Lung (tissue), 12 donors: ENCODE results near the gene CAD. TPM values are rescaled to one million over a fixed set of nuclear protein-coding genes. Genes with fewer than 3 reads are reported as not detected.

ENCODE experiments used
- ATAC-seq: fragments of 200-7000 bp; cut with Tn5 transposase; one replicate; pipeline ENCODE4 v1.9.1; 2020; ENCODE audit warnings: moderate number of reproducible peaks; ENCODE audit not compliant: insufficient read depth, low FRiP score
- DNase-seq, 3 donors: peaks; one replicate each; pipeline ENCODE4 v3.0.0-alpha.2; 2013 to 2017
- H3K27ac ChIP-seq, 2 donors: one replicate each; pipeline ENCODE4 v1.5.1; 2013; ENCODE audit warnings: mild to moderate bottlenecking in 2 of 2, moderate library complexity in 2 of 2, control low read depth in 1 of 2, inconsistent platforms in 1 of 2, low read depth in 1 of 2, low read length in 1 of 2
- H3K27me3 ChIP-seq, 3 donors: one replicate each; pipeline ENCODE4 v1.5.1; 2013; ENCODE audit warnings: low read length in 2 of 3; ENCODE audit not compliant: control insufficient read depth in 3 of 3, insufficient read depth in 3 of 3
- H3K36me3 ChIP-seq, 4 donors: one replicate each; pipeline ENCODE4 v1.5.1; 2013; ENCODE audit warnings: low read length in 4 of 4, mild to moderate bottlenecking in 1 of 4, moderate library complexity in 1 of 4; ENCODE audit not compliant: control insufficient read depth in 4 of 4, insufficient read depth in 4 of 4
- H3K4me1 ChIP-seq, 5 donors: one replicate each; pipeline ENCODE4 v1.5.1; 2013; ENCODE audit warnings: low read length in 5 of 5, mild to moderate bottlenecking in 2 of 5, moderate library complexity in 1 of 5; ENCODE audit not compliant: control insufficient read depth in 5 of 5, insufficient read depth in 5 of 5
- H3K4me3 ChIP-seq: one replicate; pipeline ENCODE4 v1.5.1; 2013; ENCODE audit warnings: mild to moderate bottlenecking, control low read depth, moderate library complexity
- H3K9ac ChIP-seq, 2 donors: one replicate each; pipeline ENCODE4 v1.5.1; 2013; ENCODE audit warnings: low read length in 2 of 2, control low read depth in 1 of 2; ENCODE audit not compliant: insufficient read depth in 1 of 2
- H3K9me3 ChIP-seq, 4 donors: one replicate each; pipeline ENCODE4 v1.5.1; 2013; ENCODE audit warnings: low read length in 3 of 4, mild to moderate bottlenecking in 1 of 4, moderate library complexity in 1 of 4; ENCODE audit not compliant: control insufficient read depth in 4 of 4, insufficient read depth in 3 of 4
- WGBS, 2 donors: extraction: QIAGEN DNeasy Blood & Tissue Kit; methylation state at CpG; one replicate each; pipeline ENCODE4 v1.1.7; 2013; 5-methylcytosine and 5-hydroxymethylcytosine counted together
- polyA plus RNA-seq, 2 donors: library from polyadenylated mRNA; stranded (reverse); fragments of 200-250 nt; gene quantifications; one replicate each; pipeline ENCODE4 v1.2.1, GENCODE V29; 2013
- total RNA-seq, 2 donors: library from RNA; depleted of rRNA in 1 of 2; stranded (reverse); fragments of >200 nt in 1 of 2; gene quantifications; one replicate each; pipeline ENCODE4 v1.2.1, GENCODE V29; 2014 to 2021
- TF ChIP-seq, protein P1 (sequence below): IDR thresholded peaks from 2 replicates; pipeline ENCODE4 v1.5.1; 2012; ENCODE audit warnings: mild to moderate bottlenecking; ENCODE audit errors: control extremely low read depth, extremely low read depth
- donor health status: control.
- donor health status: control.
- donor health status: Bipolar disorder and iron deficiency.
- donor health status: healthy.
- donor health status: DM: yes; HTN: yes; CAD: no.

The CAD gene
- total and polyA plus RNA-seq, 4 donors, result 10.9 to 42.0 (median 18.9) TPM

DNA sequence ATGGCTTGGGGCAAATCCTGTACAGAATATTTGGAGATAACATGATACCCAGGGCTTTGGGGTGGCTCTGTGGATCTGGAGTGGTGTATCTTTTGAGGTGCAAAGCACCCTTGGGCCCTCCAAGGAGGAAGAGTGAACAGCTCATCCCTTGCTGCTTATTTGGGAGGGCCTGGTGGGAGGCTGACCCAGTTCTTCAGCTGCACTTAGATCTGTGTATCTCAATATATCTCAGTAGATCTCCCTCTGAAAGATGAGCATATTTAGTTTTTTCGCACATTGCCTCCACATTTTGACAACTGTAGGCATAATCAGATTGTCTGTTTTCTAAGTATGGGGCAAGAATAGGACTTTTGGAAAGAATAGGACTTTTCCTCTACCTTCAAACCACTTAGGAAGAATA lies 67.8 kb downstream of the CAD start:
- peak overlapping the region in 1 of 2 donors; percentile 86 for H3K27ac ChIP-seq
- peaks cover 0 to 12% (median 0%) of the 10 kb centered on the region in 5 donors for H3K4me1 ChIP-seq
- ATAC-seq (no peak), DNase-seq (no peak)
- TF ChIP-seq, protein P1, sequence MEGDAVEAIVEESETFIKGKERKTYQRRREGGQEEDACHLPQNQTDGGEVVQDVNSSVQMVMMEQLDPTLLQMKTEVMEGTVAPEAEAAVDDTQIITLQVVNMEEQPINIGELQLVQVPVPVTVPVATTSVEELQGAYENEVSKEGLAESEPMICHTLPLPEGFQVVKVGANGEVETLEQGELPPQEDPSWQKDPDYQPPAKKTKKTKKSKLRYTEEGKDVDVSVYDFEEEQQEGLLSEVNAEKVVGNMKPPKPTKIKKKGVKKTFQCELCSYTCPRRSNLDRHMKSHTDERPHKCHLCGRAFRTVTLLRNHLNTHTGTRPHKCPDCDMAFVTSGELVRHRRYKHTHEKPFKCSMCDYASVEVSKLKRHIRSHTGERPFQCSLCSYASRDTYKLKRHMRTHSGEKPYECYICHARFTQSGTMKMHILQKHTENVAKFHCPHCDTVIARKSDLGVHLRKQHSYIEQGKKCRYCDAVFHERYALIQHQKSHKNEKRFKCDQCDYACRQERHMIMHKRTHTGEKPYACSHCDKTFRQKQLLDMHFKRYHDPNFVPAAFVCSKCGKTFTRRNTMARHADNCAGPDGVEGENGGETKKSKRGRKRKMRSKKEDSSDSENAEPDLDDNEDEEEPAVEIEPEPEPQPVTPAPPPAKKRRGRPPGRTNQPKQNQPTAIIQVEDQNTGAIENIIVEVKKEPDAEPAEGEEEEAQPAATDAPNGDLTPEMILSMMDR, result no peak
- 91 to 95% methylated on average over 1 of the region's 1 CpG for WGBS, 2 donors
- H3K36me3 ChIP-seq, result no peaks in the 10 kb centered on the region
- peaks cover 0 to 15% (median 10%) of the 10 kb centered on the region in 3 donors for H3K27me3 ChIP-seq
- H3K9ac ChIP-seq, result no peak overlapping the region
- H3K9me3 ChIP-seq, result peaks cover 0 to 2% (median 0%) of the 10 kb centered on the region in 4 donors
- H3K4me3 ChIP-seq, result no peak overlapping the region

DNA sequence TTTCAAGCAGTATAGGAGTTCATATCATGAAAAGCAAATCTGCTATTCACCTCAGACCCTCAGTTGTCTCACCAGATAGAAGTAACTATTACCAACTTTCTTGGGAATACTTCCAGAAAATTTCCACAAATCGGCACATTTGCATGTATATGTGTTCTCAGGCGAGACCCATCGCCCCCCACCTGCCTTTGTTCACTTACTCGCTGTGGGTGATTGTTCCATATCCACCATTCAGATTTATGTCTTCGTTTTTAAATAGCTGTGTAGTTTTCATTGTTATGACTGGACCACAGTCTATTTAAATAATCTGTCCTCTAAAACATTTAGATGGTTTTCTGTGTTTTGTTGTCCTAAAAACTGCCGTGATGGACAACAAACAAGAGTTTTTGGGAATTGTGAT lies 68.3 kb downstream of the CAD start:
- no peaks in the 10 kb centered on the region for H3K36me3 ChIP-seq
- no peak for ATAC-seq
- peaks cover 0 to 2% (median 0%) of the 10 kb centered on the region in 4 donors for H3K9me3 ChIP-seq
- no peak overlapping the region for H3K4me3 ChIP-seq
- no peak overlapping the region for H3K27ac ChIP-seq
- DNase-seq, result no peak
- peaks cover 0 to 15% (median 10%) of the 10 kb centered on the region in 3 donors for H3K27me3 ChIP-seq
- WGBS, 2 donors, result 80 to 94% methylated on average over 6 of the region's 6 CpGs
- TF ChIP-seq, protein P1, result no peak
- H3K9ac ChIP-seq, result no peak overlapping the region
- H3K4me1 ChIP-seq, result peaks cover 0 to 10% (median 0%) of the 10 kb centered on the region in 5 donors

- DNase-seq, result no peak
- Histone ChIP-seq H3K9ac (no peak overlapping the region), H3K27me3 (peaks cover 0 to 17% (median 7%) of the 10 kb centered on the region in 3 donors), H3K27ac (no peak overlapping the region), H3K4me3 (no peak overlapping the region), H3K4me1 (peaks cover 0 to 8% (median 0%) of the 10 kb centered on the region in 5 donors), H3K36me3 (no peaks in the 10 kb centered on the region), H3K9me3 (peaks cover 0 to 2% (median 0%) of the 10 kb centered on the region in 4 donors)
- 29 to 33% methylated on average over 3 of the region's 3 CpGs for WGBS, 2 donors
- TF ChIP-seq, protein P1, result no peak
- ATAC-seq, result no peak
These were observed 71.4 kb downstream of the CAD start for GRCh38 chr2:27288610-27289009.

- Histone ChIP-seq H3K4me1 (peaks cover 0 to 8% (median 0%) of the 10 kb centered on the region in 5 donors), H3K9ac (no peak overlapping the region), H3K36me3 (no peaks in the 10 kb centered on the region), H3K4me3 (no peak overlapping the region), H3K9me3 (peaks cover 0 to 2% (median 0%) of the 10 kb centered on the region in 4 donors), H3K27ac (peak overlapping the region in 1 of 2 donors; percentile 60), H3K27me3 (peaks cover 0 to 15% (median 7%) of the 10 kb centered on the region in 3 donors)
- TF ChIP-seq, protein P1, result no peak
- ATAC-seq (no peak), DNase-seq (no peak)
- 53 to 76% methylated on average over 5 of the region's 5 CpGs for WGBS, 2 donors
These were observed 73.4 kb downstream of the CAD start for GRCh38 chr2:27290549-27290948.
